SK-N-SH treated with all-trans-retinoic acid at 6 μM for 48 hours (cell line): ENCODE measurements around the gene PRF1.

ENCODE experiments used
- ATAC-seq: fragments of 200-7000 bp; cut with Tn5 transposase; 3 replicates; pipeline ENCODE4 v1.9.1; 2020; ENCODE audit warnings: mild to moderate bottlenecking, moderate library complexity
- ARNTL ChIP-seq: fragments of 450-650 bp; formaldehyde crosslinking; IDR thresholded peaks from 2 replicates; pipeline ENCODE4 v1.5.0; 2020; ENCODE audit warnings: low read depth, mild to moderate bottlenecking, moderate library complexity, borderline replicate concordance
- CREB5 ChIP-seq: fragments of 250-450 bp; sonication (Bioruptor Pico); IDR thresholded peaks from 2 replicates; pipeline ENCODE4 v1.5.1; 2020; ENCODE audit warnings: low read depth, mild to moderate bottlenecking, moderate library complexity
- GLIS3 ChIP-seq: fragments of 250-450 bp; sonication (Bioruptor Pico); IDR thresholded peaks from 2 replicates; pipeline ENCODE4 v1.5.0; 2020; ENCODE audit warnings: mild to moderate bottlenecking, moderate library complexity
- OSR1 ChIP-seq: fragments of 250-450 bp; sonication (Bioruptor Pico); IDR thresholded peaks from 2 replicates; pipeline ENCODE4 v1.8.0; 2022; ENCODE audit warnings: moderate library complexity, mild to moderate bottlenecking, inconsistent platforms
- PATZ1 ChIP-seq: fragments of 250-450 bp; sonication (Bioruptor Pico); IDR thresholded peaks from 2 replicates; pipeline ENCODE4 v1.8.0; 2020; ENCODE audit warnings: mild to moderate bottlenecking, moderate library complexity, borderline replicate concordance
- PPARA ChIP-seq: fragments of 250-450 bp; sonication (Bioruptor Pico); IDR thresholded peaks from 2 replicates; pipeline ENCODE4 v1.5.0; 2020; ENCODE audit warnings: mild to moderate bottlenecking, borderline replicate concordance
- SNAI2 ChIP-seq: fragments of 250-450 bp; sonication (Bioruptor Pico); IDR thresholded peaks from 2 replicates; pipeline ENCODE4 v1.5.0; 2020; ENCODE audit warnings: mild to moderate bottlenecking, moderate library complexity
- TOX ChIP-seq: fragments of 250-450 bp; sonication (Bioruptor Pico); IDR thresholded peaks from 2 replicates; pipeline ENCODE4 v1.8.0; 2021; ENCODE audit warnings: mild to moderate bottlenecking, moderate library complexity, borderline replicate concordance
- TSHZ2 ChIP-seq: fragments of 250-450 bp; sonication (Bioruptor Pico); IDR thresholded peaks from 2 replicates; pipeline ENCODE4 v1.5.0; 2020; ENCODE audit warnings: mild to moderate bottlenecking, moderate library complexity
- ZC3H10 ChIP-seq: fragments of 250-450 bp; sonication (Bioruptor Pico); IDR thresholded peaks from 2 replicates; pipeline ENCODE4 v1.5.1; 2021; ENCODE audit warnings: mild to moderate bottlenecking, moderate library complexity
- ZFP3 ChIP-seq: fragments of 250-450 bp; sonication (Bioruptor Pico); IDR thresholded peaks from 2 replicates; pipeline ENCODE4 v1.5.0; 2020; ENCODE audit warnings: mild to moderate bottlenecking, moderate library complexity
- ZFP30 ChIP-seq: fragments of 450-650 bp; formaldehyde crosslinking; IDR thresholded peaks from 2 replicates; pipeline ENCODE4 v1.5.0; 2022; ENCODE audit warnings: mild to moderate bottlenecking, moderate library complexity
- ZNF565 ChIP-seq: fragments of 450-650 bp; formaldehyde crosslinking; conservative IDR thresholded peaks from 2 replicates; pipeline ENCODE4 v1.5.0; 2020; ENCODE audit warnings: low read depth, mild to moderate bottlenecking, moderate library complexity
- ZNF70 ChIP-seq: fragments of 450-650 bp; formaldehyde crosslinking; IDR thresholded peaks from 2 replicates; pipeline ENCODE4 v1.5.0; 2020; ENCODE audit warnings: mild to moderate bottlenecking, moderate library complexity
- ZNF8 ChIP-seq: fragments of 450-650 bp; formaldehyde crosslinking; IDR thresholded peaks from 2 replicates; pipeline ENCODE4 v1.5.0; 2020; ENCODE audit warnings: mild to moderate bottlenecking, moderate library complexity
- TF ChIP-seq, protein P1 (sequence below): fragments of 250-450 bp; sonication (Bioruptor Pico); IDR thresholded peaks from 2 replicates; pipeline ENCODE4 v1.5.1; 2021; ENCODE audit warnings: mild to moderate bottlenecking, moderate library complexity

The PRF1 gene

DNA sequence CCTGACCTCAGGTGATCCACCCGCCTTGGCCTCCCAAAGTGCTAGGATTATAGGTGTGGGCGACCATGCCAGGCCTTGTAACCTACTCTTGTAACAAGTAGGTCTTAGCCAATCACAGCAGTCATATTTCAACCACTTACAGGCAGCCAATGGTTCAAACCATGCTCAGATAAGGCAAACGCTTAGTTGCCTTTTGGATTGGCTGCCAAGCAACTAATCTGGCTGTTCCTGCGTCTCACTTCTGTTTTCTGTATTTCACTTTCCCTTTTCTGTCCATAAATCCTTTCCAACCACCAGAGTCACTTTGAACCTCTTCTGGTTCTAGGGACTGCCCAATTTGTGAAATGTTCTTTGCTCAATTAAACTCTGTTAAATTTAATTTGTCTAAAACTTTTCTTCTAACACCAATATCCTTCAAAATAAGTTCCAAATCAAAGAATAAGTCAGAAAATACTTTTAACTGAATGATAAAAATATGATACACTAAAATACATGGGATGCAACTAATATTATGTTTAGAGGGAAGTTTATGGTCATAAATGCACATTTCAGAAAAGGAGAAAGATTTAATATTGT lies 19.1 kb upstream of the PRF1 start:
- no peak for ATAC-seq
- no peak for TF ChIP-seq ZNF70 (CRISPR knock-in tag)
- no peak for TF ChIP-seq ZNF8 (CRISPR knock-in tag)

DNA sequence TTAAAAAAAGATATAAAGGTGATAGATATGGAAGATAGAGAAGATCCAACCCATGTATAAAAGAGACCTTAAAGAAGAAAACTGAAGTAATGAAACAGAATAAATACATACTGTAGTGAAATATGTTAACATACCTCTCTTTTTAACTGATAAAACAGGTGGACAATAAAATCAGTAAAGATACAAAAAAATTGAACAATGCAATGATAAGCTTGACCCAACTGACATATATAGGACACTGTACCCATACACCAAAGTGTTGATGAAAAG lies 17.4 kb upstream of the PRF1 start:
- TF ChIP-seq, protein P1, sequence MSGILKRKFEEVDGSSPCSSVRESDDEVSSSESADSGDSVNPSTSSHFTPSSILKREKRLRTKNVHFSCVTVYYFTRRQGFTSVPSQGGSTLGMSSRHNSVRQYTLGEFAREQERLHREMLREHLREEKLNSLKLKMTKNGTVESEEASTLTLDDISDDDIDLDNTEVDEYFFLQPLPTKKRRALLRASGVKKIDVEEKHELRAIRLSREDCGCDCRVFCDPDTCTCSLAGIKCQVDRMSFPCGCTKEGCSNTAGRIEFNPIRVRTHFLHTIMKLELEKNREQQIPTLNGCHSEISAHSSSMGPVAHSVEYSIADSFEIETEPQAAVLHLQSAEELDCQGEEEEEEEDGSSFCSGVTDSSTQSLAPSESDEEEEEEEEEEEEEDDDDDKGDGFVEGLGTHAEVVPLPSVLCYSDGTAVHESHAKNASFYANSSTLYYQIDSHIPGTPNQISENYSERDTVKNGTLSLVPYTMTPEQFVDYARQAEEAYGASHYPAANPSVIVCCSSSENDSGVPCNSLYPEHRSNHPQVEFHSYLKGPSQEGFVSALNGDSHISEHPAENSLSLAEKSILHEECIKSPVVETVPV: no peak
- TF ChIP-seq ARNTL (no peak), GLIS3 (CRISPR knock-in tag) (no peak), PPARA (no peak), SNAI2 (no peak), TSHZ2 (CRISPR knock-in tag) (no peak), PATZ1 (CRISPR knock-in tag) (no peak), CREB5 (no peak), ZNF565 (CRISPR knock-in tag) (no peak), ZFP30 (no peak), OSR1 (CRISPR knock-in tag) (no peak), ZNF70 (CRISPR knock-in tag) (no peak)
- no peak for ATAC-seq

- ATAC-seq: no peak
- TF ChIP-seq TSHZ2 (CRISPR knock-in tag): no peak
- TF ChIP-seq SNAI2: no peak
- TF ChIP-seq ZFP30: no peak
- TF ChIP-seq OSR1 (CRISPR knock-in tag): no peak
- TF ChIP-seq ZNF565 (CRISPR knock-in tag): no peak
- no peak for TF ChIP-seq PATZ1 (CRISPR knock-in tag)
- TF ChIP-seq ZC3H10 (CRISPR knock-in tag): no peak
- no peak for TF ChIP-seq TOX (CRISPR knock-in tag)
- TF ChIP-seq, protein P1: no peak
- no peak for TF ChIP-seq ZFP3 (CRISPR knock-in tag)
- TF ChIP-seq, all 23 proteins: peak for 0
These were observed 16.9 kb upstream of the PRF1 start for GRCh38 chr10:70619271-70620019.
